IMR-90 (cell line): ENCODE results near the gene SIGLEC11. TPM values are rescaled to one million over a fixed set of nuclear protein-coding genes. Genes with fewer than 3 reads are reported as not detected.
"Not testable (repeated sequence)": the region's sequence is repeated elsewhere in the genome, so short reads cannot be mapped to it uniquely, and the experiment has no call there.

ENCODE experiments used
- ATAC-seq: fragments of 200-7000 bp; cut with Tn5 transposase; 2 replicates; pipeline ENCODE4 v1.9.1; 2020; ENCODE audit warnings: low read depth, mild to moderate bottlenecking, moderate library complexity
- BruUV-seq: library from RNA; stranded (reverse); fragments of 400-500 nt; replicated peaks from 2 replicates; lab custom pipeline; 2021; lab: Mats Ljungman, UMichigan
- CTCF ChIA-PET: fragments of 300-600 bp; formaldehyde crosslinking; extraction: SDS; loops from one replicate; lab custom pipeline; 2021; ENCODE audit warnings: antibody characterized with exemption; lab: Yijun Ruan, JAX
- POLR2A ChIA-PET: fragments of 300-600 bp; sonication (Branson Sonifier 250); formaldehyde crosslinking; loops from one replicate; lab custom pipeline; 2022; ENCODE audit warnings: antibody characterized with exemption; ENCODE audit not compliant: unreplicated experiment; lab: Charles Lee
- DNase-seq: peaks from one replicate; pipeline ENCODE4 v3.0.0; 2013
- H2AFZ ChIP-seq: replicated peaks from 2 replicates; pipeline ENCODE3; 2013; ENCODE audit warnings: low read length, mild to moderate bottlenecking; ENCODE audit not compliant: poor library complexity
- H2AK5ac ChIP-seq: 2 replicates; pipeline ENCODE4 v1.6.1; 2013; ENCODE audit warnings: low read depth, low read length, inconsistent platforms
- H2AK9ac ChIP-seq: replicated peaks from 2 replicates; pipeline ENCODE3; 2013; ENCODE audit warnings: mild to moderate bottlenecking, low read depth, low read length, moderate library complexity; ENCODE audit not compliant: poor library complexity
- H2BK120ac ChIP-seq: 2 replicates; pipeline ENCODE4 v1.6.1; 2013; ENCODE audit warnings: low read depth, low read length, inconsistent platforms
- H2BK15ac ChIP-seq: 3 replicates; pipeline ENCODE4 v1.6.1; 2013; ENCODE audit warnings: low read depth, low read length, inconsistent platforms
- H2BK20ac ChIP-seq: 2 replicates; pipeline ENCODE4 v1.6.1; 2013; ENCODE audit warnings: low read depth, mild to moderate bottlenecking, inconsistent platforms, low read length, moderate library complexity
- H2BK5ac ChIP-seq: 2 replicates; pipeline ENCODE4 v1.6.1; 2013; ENCODE audit warnings: mild to moderate bottlenecking, low read depth, low read length, inconsistent platforms; ENCODE audit not compliant: poor library complexity, severe bottlenecking
- H3K14ac ChIP-seq: replicated peaks from 2 replicates; pipeline ENCODE4 v1.6.1; 2013; ENCODE audit warnings: low read depth, low read length, inconsistent platforms
- H3K18ac ChIP-seq: 2 replicates; pipeline ENCODE4 v1.6.1; 2013; ENCODE audit warnings: low read depth, low read length, control low read depth
- H3K23ac ChIP-seq: 2 replicates; pipeline ENCODE4 v1.6.1; 2013; ENCODE audit warnings: low read depth, low read length, inconsistent platforms
- H3K27ac ChIP-seq: 2 replicates; pipeline ENCODE4 v1.5.1; 2013; ENCODE audit warnings: mild to moderate bottlenecking, control low read depth, low read length; ENCODE audit not compliant: insufficient read depth
- H3K27me3 ChIP-seq: 2 replicates; pipeline ENCODE4 v1.6.1; 2013; ENCODE audit warnings: low read length; ENCODE audit not compliant: control insufficient read depth, insufficient read depth
- H3K36me3 ChIP-seq: 2 replicates; pipeline ENCODE4 v1.6.1; 2013; ENCODE audit warnings: low read length, mixed read lengths; ENCODE audit not compliant: control insufficient read depth, insufficient read depth
- H3K4ac ChIP-seq: 2 replicates; pipeline ENCODE4 v1.6.1; 2013; ENCODE audit warnings: low read depth, low read length, inconsistent platforms
- H3K4me1 ChIP-seq: 2 replicates; pipeline ENCODE4 v1.6.1; 2013; ENCODE audit warnings: low read length, mixed read lengths; ENCODE audit not compliant: control insufficient read depth, insufficient read depth
- H3K4me2 ChIP-seq: 2 replicates; pipeline ENCODE4 v1.6.1; 2013; ENCODE audit warnings: low read depth, mild to moderate bottlenecking, control low read depth, low read length, moderate library complexity
- H3K4me3 ChIP-seq: 2 replicates; pipeline ENCODE4 v1.5.1; 2013; ENCODE audit warnings: low read depth, mild to moderate bottlenecking, control low read depth, low read length, moderate library complexity; ENCODE audit not compliant: insufficient read depth
- H3K56ac ChIP-seq: 2 replicates; pipeline ENCODE4 v1.6.1; 2013; ENCODE audit warnings: low read length, inconsistent platforms; ENCODE audit not compliant: insufficient read depth; ENCODE audit errors: extremely low read depth
- H3K79me1 ChIP-seq, 2 experiments: 2 replicates each; pipeline ENCODE4 v1.6.1; 2013; ENCODE audit warnings: low read length in 2 of 2, inconsistent platforms in 1 of 2, low read depth in 1 of 2
- H3K9ac ChIP-seq: 2 replicates; pipeline ENCODE4 v1.6.1; 2013; ENCODE audit warnings: low read depth, low read length, control low read depth
- H3K9me1 ChIP-seq: 2 replicates; pipeline ENCODE4 v1.6.1; 2013; ENCODE audit warnings: low read length, inconsistent platforms; ENCODE audit not compliant: insufficient read depth
- H3K9me3 ChIP-seq: 2 replicates; pipeline ENCODE4 v1.6.1; 2013; ENCODE audit warnings: low read length; ENCODE audit not compliant: control insufficient read depth, insufficient read depth
- H4K20me1 ChIP-seq: 2 replicates; pipeline ENCODE4 v1.6.1; 2013; ENCODE audit warnings: low read length, inconsistent platforms; ENCODE audit not compliant: insufficient read depth
- H4K5ac ChIP-seq: 2 replicates; pipeline ENCODE4 v1.6.1; 2013; ENCODE audit warnings: mild to moderate bottlenecking, low read depth, low read length, control low read depth
- H4K8ac ChIP-seq, 2 experiments: 2 replicates each; pipeline ENCODE4 v1.6.1; 2013; ENCODE audit warnings: low read depth in 2 of 2, low read length in 2 of 2, control low read depth in 1 of 2, inconsistent platforms in 1 of 2
- H4K91ac ChIP-seq: 2 replicates; pipeline ENCODE4 v1.6.1; 2013; ENCODE audit warnings: low read depth, low read length, inconsistent platforms; ENCODE audit not compliant: insufficient read depth
- BHLHE40 ChIP-seq: fragments of 150-350 bp; IDR thresholded peaks from 2 replicates; pipeline ENCODE4 v1.6.1; 2016; ENCODE audit warnings: mild to moderate bottlenecking, low read depth, low read length
- NFE2L2 ChIP-seq: fragments of 150-350 bp; IDR thresholded peaks from 2 replicates; pipeline ENCODE4 v1.6.1; 2016; ENCODE audit warnings: low read depth, mild to moderate bottlenecking, low read length
- WGBS, 2 experiments: methylation state at CpG; one replicate each; pipeline versions ENCODE4 v1.1.5 to v1.1.7; 2013; ENCODE audit warnings: missing lambda C conversion rate in 2 of 2; ENCODE audit not compliant: insufficient read length in 1 of 2; ENCODE audit errors: extremely low coverage in 2 of 2; 5-methylcytosine and 5-hydroxymethylcytosine counted together
- dilution Hi-C: fragments of 300-500 bp; cut with HindIII; formaldehyde crosslinking; loops from one replicate; pipeline ENCODE4 v1.14.3; 2018; ENCODE audit warnings: low sequenced_read_pairs; ENCODE audit not compliant: unreplicated experiment
- in situ Hi-C: fragments of 300-500 bp; cut with MboI; formaldehyde crosslinking; loops from 3 replicates; pipeline ENCODE4 v1.14.3; 2019; ENCODE audit warnings: low sequenced_read_pairs, inconsistent platforms, mixed read lengths
- intact Hi-C: fragments of 100-400 bp; cut with micrococcal nuclease; formaldehyde crosslinking; loops from 2 replicates; pipeline ENCODE4 v1.10.0; 2022
- polyA plus RNA-seq, 3 experiments: library from polyadenylated mRNA; depleted of rRNA; stranded (reverse); fragments of >200 nt; gene quantifications; 2 replicates each; pipeline ENCODE4 v1.2.3, GENCODE V29; 2012; ENCODE audit warnings: low replicate concordance in 1 of 3
- total RNA-seq: library from RNA; depleted of rRNA; stranded (reverse); fragments of >200 nt; gene quantifications from 2 replicates; pipeline ENCODE4 v1.2.3, GENCODE V29; 2012
- TF ChIP-seq, protein P1 (sequence below): conservative IDR thresholded peaks from 2 replicates; pipeline ENCODE4 v1.5.1; 2012; ENCODE audit warnings: mild to moderate bottlenecking, low read depth, low read length, improper control_type of control experiment
- TF ChIP-seq, protein P2 (sequence below): fragments of 150-350 bp; IDR thresholded peaks from 2 replicates; pipeline ENCODE4 v1.6.1; 2016; ENCODE audit warnings: low read depth, mild to moderate bottlenecking, low read length, moderate library complexity, borderline replicate concordance

Gene SIGLEC11
- total and polyA plus RNA-seq, 2 of the 4 experiments (the other 2 are of a cell fraction), result not detected

DNA sequence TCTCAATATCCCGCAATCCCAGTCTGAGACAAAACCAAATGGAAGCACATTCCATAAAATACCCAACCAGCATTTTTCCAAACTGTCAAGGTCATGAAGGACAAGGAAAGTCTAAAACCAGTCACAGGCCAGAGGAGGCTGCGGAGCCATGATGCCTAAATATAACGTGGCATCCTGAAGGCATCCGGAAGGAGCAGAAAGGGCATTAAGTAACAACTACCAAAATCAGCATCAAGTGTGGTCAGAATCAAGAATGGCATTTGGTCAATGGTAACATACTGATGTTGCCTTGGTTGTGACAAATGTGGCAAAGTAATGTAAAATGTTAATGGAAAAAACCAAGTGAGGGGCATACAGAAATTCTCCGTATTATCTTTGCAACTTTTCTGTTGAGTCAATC lies 35.5 kb downstream of the SIGLEC11 start:
- no peak overlapping the region for H3K4ac ChIP-seq
- no peak overlapping the region for H4K5ac ChIP-seq
- peaks cover 21% of the 10 kb centered on the region for H3K9me1 ChIP-seq
- no peak overlapping the region for H3K27ac ChIP-seq
- H3K4me3 ChIP-seq, result no peak overlapping the region
- no peak overlapping the region for H3K9ac ChIP-seq
- H2BK5ac ChIP-seq, result no peak overlapping the region
- in situ Hi-C loops, result no loop called here
- no peak overlapping the region for H4K91ac ChIP-seq
- no peak overlapping the region for H2AK9ac ChIP-seq
- ChIA-PET CTCF (no interaction called here), POLR2A (no interaction called here)
- no peak overlapping the region for H4K8ac ChIP-seq
- H2BK15ac ChIP-seq, result no peak overlapping the region
- dilution Hi-C loops, result no loop called here
- H4K20me1 ChIP-seq, result peaks cover 40% of the 10 kb centered on the region
- H2AFZ ChIP-seq, result no peak overlapping the region
- 100% methylated on average over 3 of the region's 5 CpGs; no CpG with 5 or more reads in 1 of the 2 experiments for WGBS, 2 experiments
- H2BK120ac ChIP-seq, result no peak overlapping the region
- H2BK20ac ChIP-seq, result no peak overlapping the region
- peaks cover 17% of the 10 kb centered on the region for H3K4me1 ChIP-seq
- intact Hi-C loops, result no loop called here
- H2AK5ac ChIP-seq, result no peak overlapping the region
- H3K23ac ChIP-seq, result no peak overlapping the region
- no peak overlapping the region for H3K14ac ChIP-seq
- no peak overlapping the region for H3K18ac ChIP-seq
- no TSS peak for BruUV-seq
- DNase-seq, result no peak
- H3K9me3 ChIP-seq, result no peaks in the 10 kb centered on the region
- no peak for ATAC-seq
- TF ChIP-seq BHLHE40, result no peak
- TF ChIP-seq NFE2L2, result no peak
- TF ChIP-seq, protein P1, sequence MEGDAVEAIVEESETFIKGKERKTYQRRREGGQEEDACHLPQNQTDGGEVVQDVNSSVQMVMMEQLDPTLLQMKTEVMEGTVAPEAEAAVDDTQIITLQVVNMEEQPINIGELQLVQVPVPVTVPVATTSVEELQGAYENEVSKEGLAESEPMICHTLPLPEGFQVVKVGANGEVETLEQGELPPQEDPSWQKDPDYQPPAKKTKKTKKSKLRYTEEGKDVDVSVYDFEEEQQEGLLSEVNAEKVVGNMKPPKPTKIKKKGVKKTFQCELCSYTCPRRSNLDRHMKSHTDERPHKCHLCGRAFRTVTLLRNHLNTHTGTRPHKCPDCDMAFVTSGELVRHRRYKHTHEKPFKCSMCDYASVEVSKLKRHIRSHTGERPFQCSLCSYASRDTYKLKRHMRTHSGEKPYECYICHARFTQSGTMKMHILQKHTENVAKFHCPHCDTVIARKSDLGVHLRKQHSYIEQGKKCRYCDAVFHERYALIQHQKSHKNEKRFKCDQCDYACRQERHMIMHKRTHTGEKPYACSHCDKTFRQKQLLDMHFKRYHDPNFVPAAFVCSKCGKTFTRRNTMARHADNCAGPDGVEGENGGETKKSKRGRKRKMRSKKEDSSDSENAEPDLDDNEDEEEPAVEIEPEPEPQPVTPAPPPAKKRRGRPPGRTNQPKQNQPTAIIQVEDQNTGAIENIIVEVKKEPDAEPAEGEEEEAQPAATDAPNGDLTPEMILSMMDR, result no peak
- TF ChIP-seq, protein P2, sequence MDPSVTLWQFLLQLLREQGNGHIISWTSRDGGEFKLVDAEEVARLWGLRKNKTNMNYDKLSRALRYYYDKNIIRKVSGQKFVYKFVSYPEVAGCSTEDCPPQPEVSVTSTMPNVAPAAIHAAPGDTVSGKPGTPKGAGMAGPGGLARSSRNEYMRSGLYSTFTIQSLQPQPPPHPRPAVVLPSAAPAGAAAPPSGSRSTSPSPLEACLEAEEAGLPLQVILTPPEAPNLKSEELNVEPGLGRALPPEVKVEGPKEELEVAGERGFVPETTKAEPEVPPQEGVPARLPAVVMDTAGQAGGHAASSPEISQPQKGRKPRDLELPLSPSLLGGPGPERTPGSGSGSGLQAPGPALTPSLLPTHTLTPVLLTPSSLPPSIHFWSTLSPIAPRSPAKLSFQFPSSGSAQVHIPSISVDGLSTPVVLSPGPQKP, result no peak
- no peak overlapping the region for H3K4me2 ChIP-seq
- H3K56ac ChIP-seq, result no peak overlapping the region
- H3K79me1 ChIP-seq, result peaks cover 25 to 76% of the 10 kb centered on the region in 2 experiments
- peaks cover 22% of the 10 kb centered on the region for H3K36me3 ChIP-seq
- no peaks in the 10 kb centered on the region for H3K27me3 ChIP-seq

DNA sequence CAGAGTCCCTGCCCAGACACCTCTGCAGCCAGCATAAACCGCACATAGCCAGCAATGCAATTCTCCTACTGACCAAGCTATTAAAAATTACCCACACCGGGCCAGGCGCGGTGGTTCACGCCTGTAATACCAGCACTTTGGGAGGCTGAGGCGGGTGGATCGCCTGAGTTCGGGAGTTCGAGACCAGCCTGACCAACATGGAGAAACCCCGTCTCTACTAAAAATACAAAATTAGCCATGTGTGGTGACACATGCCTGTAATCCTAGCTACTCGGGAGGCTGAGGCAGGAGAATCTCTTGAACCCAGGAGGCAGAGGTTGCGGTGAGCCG lies 36.1 kb downstream of the SIGLEC11 start:
- WGBS, 2 experiments, result 80% methylated on average over 1 of the region's 13 CpGs; no CpG with 5 or more reads in 1 of the 2 experiments
- H3K9me3 ChIP-seq, H3K23ac ChIP-seq, H2AK9ac ChIP-seq, H3K56ac ChIP-seq, H3K27me3 ChIP-seq, H2AK5ac ChIP-seq, H2BK5ac ChIP-seq, DNase-seq, dilution Hi-C loops, H3K14ac ChIP-seq, POLR2A ChIA-PET, H3K9ac ChIP-seq, BruUV-seq, H2AFZ ChIP-seq, intact Hi-C loops, H3K27ac ChIP-seq, H4K5ac ChIP-seq, H4K8ac ChIP-seq, H2BK15ac ChIP-seq, in situ Hi-C loops, H3K18ac ChIP-seq, H2BK120ac ChIP-seq, H3K4ac ChIP-seq, H3K4me2 ChIP-seq, CTCF ChIA-PET, H2BK20ac ChIP-seq, H4K91ac ChIP-seq, H3K4me3 ChIP-seq, ATAC-seq: not testable (repeated sequence)
- Histone ChIP-seq H3K4me1 (peaks cover 17% of the 10 kb centered on the region), H3K79me1 (peaks cover 25 to 75% of the 10 kb centered on the region in 2 experiments), H4K20me1 (peaks cover 44% of the 10 kb centered on the region), H3K9me1 (peaks cover 22% of the 10 kb centered on the region), H3K36me3 (peaks cover 22% of the 10 kb centered on the region)
